ENCODE data around the gene MICALL1. TPM values are rescaled to one million over a fixed set of nuclear protein-coding genes. Genes with fewer than 3 reads are reported as not detected.
"Not testable (repeated sequence)": the region's sequence is repeated elsewhere in the genome, so short reads cannot be mapped to it uniquely, and the experiment has no call there.

MICALL1 gene
- total RNA-seq, 4 donors from 2014 or later = 64.7 to 139 (median 88.4) TPM

DNA sequence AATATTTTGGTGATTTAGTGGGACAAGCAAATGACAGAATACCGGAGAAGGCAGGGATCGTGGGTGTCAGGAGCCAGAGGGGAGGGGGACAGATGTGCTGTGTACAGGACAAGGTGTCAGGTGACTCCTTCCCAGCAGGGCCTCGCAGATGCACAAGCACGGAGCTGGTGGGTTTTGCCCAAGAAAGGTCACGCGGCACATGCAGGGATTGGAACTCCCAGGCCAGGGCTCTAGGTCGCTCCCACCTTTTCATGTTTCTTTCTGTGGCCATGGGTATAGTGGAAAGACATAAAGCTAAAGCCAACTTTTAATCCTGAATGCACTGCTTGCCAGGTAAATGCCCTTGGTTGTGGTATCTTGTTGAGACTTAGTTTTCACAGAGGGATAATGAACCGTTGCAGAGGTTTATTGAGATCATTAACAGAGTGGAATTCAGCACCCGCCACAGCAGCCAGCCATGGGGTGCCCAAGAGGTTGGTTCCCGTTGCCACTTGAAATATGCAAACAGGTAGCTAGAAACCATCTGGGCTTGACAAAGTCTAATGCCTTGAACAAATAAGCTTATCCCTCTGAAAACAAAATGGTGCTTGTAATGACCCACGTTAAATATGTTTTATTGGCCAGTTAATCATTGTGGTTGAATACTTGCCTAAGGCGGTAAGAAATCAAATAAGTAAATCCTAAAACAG lies 37.2 kb downstream of the MICALL1 start:
- Histone ChIP-seq H3K36me3 (peaks cover 20 to 68% (median 32%) of the 10 kb centered on the region in 3 donors), H3K4me1 (no peaks in the 10 kb centered on the region), H3K4me3 (no peak overlapping the region), H3K27me3 (no peaks in the 10 kb centered on the region), H3K9me3 (no peaks in the 10 kb centered on the region), H3K27ac (no peak overlapping the region)
- TF ChIP-seq, protein P1, sequence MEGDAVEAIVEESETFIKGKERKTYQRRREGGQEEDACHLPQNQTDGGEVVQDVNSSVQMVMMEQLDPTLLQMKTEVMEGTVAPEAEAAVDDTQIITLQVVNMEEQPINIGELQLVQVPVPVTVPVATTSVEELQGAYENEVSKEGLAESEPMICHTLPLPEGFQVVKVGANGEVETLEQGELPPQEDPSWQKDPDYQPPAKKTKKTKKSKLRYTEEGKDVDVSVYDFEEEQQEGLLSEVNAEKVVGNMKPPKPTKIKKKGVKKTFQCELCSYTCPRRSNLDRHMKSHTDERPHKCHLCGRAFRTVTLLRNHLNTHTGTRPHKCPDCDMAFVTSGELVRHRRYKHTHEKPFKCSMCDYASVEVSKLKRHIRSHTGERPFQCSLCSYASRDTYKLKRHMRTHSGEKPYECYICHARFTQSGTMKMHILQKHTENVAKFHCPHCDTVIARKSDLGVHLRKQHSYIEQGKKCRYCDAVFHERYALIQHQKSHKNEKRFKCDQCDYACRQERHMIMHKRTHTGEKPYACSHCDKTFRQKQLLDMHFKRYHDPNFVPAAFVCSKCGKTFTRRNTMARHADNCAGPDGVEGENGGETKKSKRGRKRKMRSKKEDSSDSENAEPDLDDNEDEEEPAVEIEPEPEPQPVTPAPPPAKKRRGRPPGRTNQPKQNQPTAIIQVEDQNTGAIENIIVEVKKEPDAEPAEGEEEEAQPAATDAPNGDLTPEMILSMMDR (IDR thresholded peaks at IDR 0.05) = no peak
- TF ChIP-seq POLR2A (IDR thresholded peaks at IDR 0.05) = no peak
- WGBS, 2 donors = 79 to 88% methylated on average over 9 to 12 of the region's 12 CpGs
- DNase-seq = no peak
- intact Hi-C loops (cut with DNase I) = no loop called here

DNA sequence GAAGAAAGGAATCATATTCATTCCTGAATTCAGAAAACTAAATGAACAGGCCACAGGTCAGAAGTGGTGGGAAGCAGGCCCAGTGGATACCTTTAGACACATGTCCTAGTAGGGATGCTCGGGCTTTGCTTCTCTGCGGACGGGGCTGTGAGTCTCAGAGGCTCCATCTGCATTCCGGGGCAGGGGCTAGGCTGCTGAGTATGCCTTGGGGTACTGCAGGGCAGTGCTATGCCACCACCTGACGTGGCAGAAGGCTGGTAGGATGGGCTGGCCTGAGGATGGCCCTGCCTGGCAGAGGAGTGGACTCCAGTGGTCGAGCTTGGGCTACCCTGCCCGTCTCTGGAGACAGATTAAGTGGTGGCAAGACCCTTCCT lies 37.7 kb downstream of the MICALL1 start:
- TF ChIP-seq POLR2A (IDR thresholded peaks at IDR 0.05) = no peak
- TF ChIP-seq, protein P1 (IDR thresholded peaks at IDR 0.05) = no peak
- Histone ChIP-seq H3K9me3 (no peaks in the 10 kb centered on the region), H3K27ac (no peak overlapping the region), H3K27me3 (no peaks in the 10 kb centered on the region), H3K4me1 (no peaks in the 10 kb centered on the region), H3K36me3 (peaks cover 20 to 63% (median 27%) of the 10 kb centered on the region in 3 donors), H3K4me3 (no peak overlapping the region)
- intact Hi-C loops (cut with DNase I) = no loop called here
- 93 to 95% methylated on average over 5 of the region's 7 CpGs for WGBS, 2 donors
- DNase-seq = no peak

DNA sequence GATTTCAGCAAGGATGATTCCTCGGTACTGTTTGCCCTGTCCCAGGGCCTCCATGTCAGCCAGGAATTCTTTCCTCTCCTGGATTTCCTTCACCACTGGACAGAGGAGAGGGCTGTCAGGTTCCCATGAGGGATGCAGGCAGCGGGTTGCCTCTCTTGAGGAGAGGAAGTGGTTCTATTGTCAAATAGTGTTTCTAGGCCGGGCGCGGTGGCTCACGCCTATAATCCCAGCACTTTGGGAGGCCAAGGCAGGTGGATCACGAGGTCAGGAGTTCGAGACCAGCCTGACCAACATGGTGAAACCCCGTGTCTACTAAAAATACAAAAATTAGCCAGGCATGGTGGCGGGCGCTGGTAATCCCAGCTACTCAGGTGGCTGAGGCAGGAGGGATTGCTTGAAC lies 38.3 kb downstream of the MICALL1 start:
- intact Hi-C loops (cut with DNase I); H3K4me3 ChIP-seq; H3K27ac ChIP-seq; H3K9me3 ChIP-seq; DNase-seq; H3K27me3 ChIP-seq; H3K4me1 ChIP-seq: not testable (repeated sequence)
- WGBS, 2 donors = 88 to 100% methylated on average over 1 to 11 of the region's 11 CpGs
- H3K36me3 ChIP-seq = peaks cover 20 to 57% (median 22%) of the 10 kb centered on the region in 3 donors

DNA sequence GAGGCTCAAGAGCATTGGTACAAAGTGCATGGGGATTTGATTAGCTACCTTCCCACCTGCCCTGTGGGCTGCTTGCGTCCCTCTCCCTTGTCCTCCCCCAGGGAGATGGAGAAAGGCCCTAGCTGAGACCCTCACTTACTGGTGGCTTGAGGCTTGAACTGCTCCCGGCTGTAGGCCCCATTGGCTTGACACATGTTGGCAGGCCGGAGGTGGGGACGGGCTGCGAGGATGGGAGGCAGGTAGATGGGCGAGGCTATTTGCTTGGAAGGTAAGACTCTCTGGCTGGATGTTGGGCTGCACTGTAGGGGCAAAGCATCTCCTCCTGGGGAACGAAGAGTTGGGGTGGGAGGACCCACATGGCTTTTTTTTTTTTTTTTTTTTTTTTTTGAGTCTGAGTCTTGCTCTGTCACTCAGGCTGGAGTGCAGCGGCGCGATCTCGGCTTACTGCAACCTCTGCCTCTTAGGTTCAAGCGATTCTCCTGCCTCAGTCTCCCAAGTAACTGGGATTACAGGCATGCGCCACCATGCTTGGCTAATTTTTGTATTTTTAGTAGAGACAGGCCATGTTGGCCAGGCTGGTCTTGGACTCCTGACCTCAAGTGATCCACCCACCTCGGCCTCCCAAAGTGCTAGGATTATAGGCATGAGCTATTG lies 41.2 kb downstream of the MICALL1 start:
- DNase-seq; H3K4me3 ChIP-seq; H3K27ac ChIP-seq; H3K4me1 ChIP-seq; H3K27me3 ChIP-seq; intact Hi-C loops (cut with DNase I); H3K9me3 ChIP-seq: not testable (repeated sequence)
- WGBS, 2 donors = 89 to 93% methylated on average over 9 to 12 of the region's 14 CpGs
- H3K36me3 ChIP-seq = peaks cover under 1 to 28% (median 5%) of the 10 kb centered on the region in 3 donors

DNA sequence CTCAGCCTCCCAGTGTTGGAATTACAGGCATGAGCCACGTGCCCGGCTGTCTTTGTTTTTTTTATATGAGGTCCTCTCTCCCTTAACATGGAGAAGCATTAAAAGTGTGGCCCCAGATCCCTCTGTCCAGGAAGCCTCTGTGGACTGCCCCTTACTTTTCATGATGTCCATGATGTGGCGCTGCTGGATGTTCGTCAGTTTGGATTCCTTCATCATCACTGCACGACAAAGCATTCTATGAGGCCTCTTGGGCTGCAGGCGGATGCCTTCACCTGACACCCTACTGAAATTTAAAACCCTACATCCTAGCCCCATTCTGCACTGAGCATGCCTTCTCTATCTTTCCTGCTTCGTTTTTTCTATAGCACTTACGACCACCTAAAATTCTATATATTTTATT lies 45.2 kb downstream of the MICALL1 start:
- DNase-seq = no peak
- Histone ChIP-seq H3K4me1 (peaks cover 16 to 38% (median 21%) of the 10 kb centered on the region in 3 donors), H3K36me3 (peaks cover 0 to 4% (median 0%) of the 10 kb centered on the region in 3 donors), H3K27ac (no peak overlapping the region), H3K27me3 (no peaks in the 10 kb centered on the region), H3K4me3 (no peak overlapping the region), H3K9me3 (no peaks in the 10 kb centered on the region)
- TF ChIP-seq, protein P1 (IDR thresholded peaks at IDR 0.05) = no peak
- no peak for TF ChIP-seq POLR2A (IDR thresholded peaks at IDR 0.05)
- WGBS, 2 donors = 50 to 51% methylated on average over 8 of the region's 8 CpGs
- intact Hi-C loops (cut with DNase I) = no loop called here

DNA sequence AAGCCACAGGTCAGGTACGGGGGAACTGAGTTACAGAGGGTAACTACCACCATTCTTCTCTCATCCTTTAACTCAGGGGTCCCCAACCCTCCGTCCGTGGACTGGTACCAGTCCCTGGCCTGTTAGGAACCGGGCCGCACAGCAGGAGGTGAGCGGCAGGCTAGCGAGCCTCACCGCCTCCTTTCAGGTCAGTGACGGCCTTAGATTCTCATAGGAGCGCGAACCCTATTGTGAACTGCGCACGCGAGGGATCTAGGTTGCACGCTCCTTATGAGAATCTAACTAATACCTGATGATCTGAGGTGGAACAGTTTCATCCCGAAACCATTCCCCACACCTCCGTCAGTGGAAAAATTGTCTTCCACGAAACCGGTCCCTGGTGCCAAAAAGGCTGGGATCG lies 46.5 kb downstream of the MICALL1 start:
- H3K27me3 ChIP-seq; H3K9me3 ChIP-seq; DNase-seq; intact Hi-C loops (cut with DNase I): not testable (repeated sequence)
- WGBS, 2 donors = 7% methylated on average over 15 of the region's 20 CpGs; no CpG with 5 or more reads in 1 of the 2 donors
- Histone ChIP-seq H3K4me3 (peak overlapping the region; percentile 79 to 99 (median 92)), H3K27ac (peak overlapping the region in 3 of 4 donors; percentile 72 to 89 (median 85)), H3K36me3 (peaks cover 0 to 17% (median 0%) of the 10 kb centered on the region in 3 donors), H3K4me1 (peaks cover 16 to 38% (median 21%) of the 10 kb centered on the region in 3 donors)

All from esophagus squamous epithelium (tissue), 5 donors.